Neutrophil (primary cell): Measurements from ENCODE around the gene BACH2.

Experiments
- H3K27ac ChIP-seq: fragments of 200-600 bp; sonication (generic); 2 replicates; pipeline ENCODE4 v1.5.1; 2016; ENCODE audit warnings: mild to moderate bottlenecking, moderate library complexity
- H3K27me3 ChIP-seq: fragments of 200-600 bp; sonication (generic); 2 replicates; pipeline ENCODE4 v1.6.0; 2016; ENCODE audit warnings: mild to moderate bottlenecking
- H3K36me3 ChIP-seq: fragments of 200-600 bp; sonication (generic); 2 replicates; pipeline ENCODE4 v1.5.1; 2017
- H3K4me1 ChIP-seq, 2 experiments: fragments of 200-600 bp in 1 of 2; sonication (generic) in 1 of 2; 1 replicate in 1 of 2; 2 replicates in 1 of 2; pipeline versions ENCODE4 v1.5.1 to v1.6.1; 2013 to 2016; ENCODE audit warnings: low read depth in 1 of 2, low read length in 1 of 2, mild to moderate bottlenecking in 1 of 2, moderate library complexity in 1 of 2; ENCODE audit not compliant: control insufficient read depth in 1 of 2, insufficient read depth in 1 of 2
- H3K4me3 ChIP-seq, 2 experiments: fragments of 200-600 bp in 1 of 2; sonication (generic) in 1 of 2; 1 replicate in 1 of 2; 2 replicates in 1 of 2; pipeline ENCODE4 v1.5.1; 2013 to 2016; ENCODE audit warnings: low read depth in 1 of 2, low read length in 1 of 2, mild to moderate bottlenecking in 1 of 2, moderate library complexity in 1 of 2
- H3K9me3 ChIP-seq: fragments of 200-600 bp; sonication (generic); 2 replicates; pipeline ENCODE4 v1.5.1; 2016
- TF ChIP-seq, protein P1 (sequence below): fragments of 200-600 bp; sonication (generic); IDR thresholded peaks from 2 replicates; pipeline ENCODE4 v1.5.1; 2016; ENCODE audit warnings: antibody characterized with exemption

The BACH2 gene

GRCh38 chr6:90045535-90045934 lies 251.1 kb downstream of the BACH2 start:
- H3K27ac ChIP-seq, result no peak overlapping the region
- H3K27me3 ChIP-seq, result no peaks in the 10 kb centered on the region
- no peaks in the 10 kb centered on the region for H3K9me3 ChIP-seq
- TF ChIP-seq, protein P1, sequence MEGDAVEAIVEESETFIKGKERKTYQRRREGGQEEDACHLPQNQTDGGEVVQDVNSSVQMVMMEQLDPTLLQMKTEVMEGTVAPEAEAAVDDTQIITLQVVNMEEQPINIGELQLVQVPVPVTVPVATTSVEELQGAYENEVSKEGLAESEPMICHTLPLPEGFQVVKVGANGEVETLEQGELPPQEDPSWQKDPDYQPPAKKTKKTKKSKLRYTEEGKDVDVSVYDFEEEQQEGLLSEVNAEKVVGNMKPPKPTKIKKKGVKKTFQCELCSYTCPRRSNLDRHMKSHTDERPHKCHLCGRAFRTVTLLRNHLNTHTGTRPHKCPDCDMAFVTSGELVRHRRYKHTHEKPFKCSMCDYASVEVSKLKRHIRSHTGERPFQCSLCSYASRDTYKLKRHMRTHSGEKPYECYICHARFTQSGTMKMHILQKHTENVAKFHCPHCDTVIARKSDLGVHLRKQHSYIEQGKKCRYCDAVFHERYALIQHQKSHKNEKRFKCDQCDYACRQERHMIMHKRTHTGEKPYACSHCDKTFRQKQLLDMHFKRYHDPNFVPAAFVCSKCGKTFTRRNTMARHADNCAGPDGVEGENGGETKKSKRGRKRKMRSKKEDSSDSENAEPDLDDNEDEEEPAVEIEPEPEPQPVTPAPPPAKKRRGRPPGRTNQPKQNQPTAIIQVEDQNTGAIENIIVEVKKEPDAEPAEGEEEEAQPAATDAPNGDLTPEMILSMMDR, result no peak
- no peaks in the 10 kb centered on the region for H3K36me3 ChIP-seq
- no peak overlapping the region for H3K4me3 ChIP-seq
- H3K4me1 ChIP-seq, result no peaks in the 10 kb centered on the region

GRCh38 chr6:90044833-90045381 lies 251.7 kb downstream of the BACH2 start:
- no peak overlapping the region for H3K27ac ChIP-seq
- H3K4me3 ChIP-seq, result no peak overlapping the region
- no peaks in the 10 kb centered on the region for H3K9me3 ChIP-seq
- H3K4me1 ChIP-seq, result no peaks in the 10 kb centered on the region
- TF ChIP-seq, protein P1, result no peak
- H3K36me3 ChIP-seq, result no peaks in the 10 kb centered on the region
- no peaks in the 10 kb centered on the region for H3K27me3 ChIP-seq

DNA sequence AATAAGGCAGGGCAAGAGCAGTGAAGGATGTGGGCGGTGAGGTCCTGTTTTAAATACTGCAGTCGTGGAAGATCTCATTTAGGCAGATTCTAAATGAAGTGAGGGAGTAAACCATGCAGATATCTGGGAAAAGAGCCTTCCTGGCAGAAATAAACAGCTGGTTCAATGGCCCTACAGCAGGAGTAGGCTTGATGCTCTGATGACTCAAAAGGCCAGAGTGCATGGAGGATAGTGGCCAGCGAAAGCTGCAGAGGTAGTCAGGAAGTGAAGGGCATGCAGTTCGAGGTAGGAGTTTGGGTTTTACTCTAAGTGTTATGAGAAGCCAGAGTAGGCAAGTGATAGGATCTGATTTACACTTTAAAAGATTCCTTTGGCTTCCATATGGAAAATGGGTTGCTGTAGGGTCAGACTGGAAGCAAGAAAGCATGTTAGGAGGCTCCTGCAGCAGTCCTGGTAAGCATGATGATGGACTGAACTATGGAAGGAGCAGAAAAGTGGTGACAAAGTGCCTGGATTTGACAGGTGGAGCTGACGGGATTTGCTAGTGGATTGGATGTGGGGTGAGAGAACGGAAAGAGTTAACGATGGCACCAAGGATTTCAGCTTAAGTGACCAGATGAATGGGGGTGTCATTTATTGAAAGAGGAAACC lies 252.3 kb downstream of the BACH2 start:
- Histone ChIP-seq H3K27ac (no peak overlapping the region), H3K4me3 (no peak overlapping the region), H3K27me3 (no peaks in the 10 kb centered on the region), H3K36me3 (no peaks in the 10 kb centered on the region), H3K9me3 (no peaks in the 10 kb centered on the region), H3K4me1 (no peaks in the 10 kb centered on the region)
- TF ChIP-seq, protein P1, result no peak

GRCh38 chr6:90040931-90041330 lies 255.7 kb downstream of the BACH2 start:
- Histone ChIP-seq H3K4me3 (no peak overlapping the region), H3K36me3 (no peaks in the 10 kb centered on the region), H3K4me1 (no peaks in the 10 kb centered on the region), H3K27ac (no peak overlapping the region), H3K9me3 (no peaks in the 10 kb centered on the region), H3K27me3 (no peaks in the 10 kb centered on the region)
- TF ChIP-seq, protein P1, result no peak

GRCh38 chr6:90039911-90040310 lies 256.7 kb downstream of the BACH2 start:
- Histone ChIP-seq H3K27ac (no peak overlapping the region), H3K9me3 (no peaks in the 10 kb centered on the region)

More at GRCh38 chr6:90039911-90040310, 256.7 kb downstream of the BACH2 start:
- H3K27me3 ChIP-seq, result no peaks in the 10 kb centered on the region
- TF ChIP-seq, protein P1, result no peak
- no peaks in the 10 kb centered on the region for H3K36me3 ChIP-seq
- H3K4me3 ChIP-seq, result no peak overlapping the region
- no peaks in the 10 kb centered on the region for H3K4me1 ChIP-seq
